Breast epithelium (tissue), 4 donors: ENCODE results near the gene FRMD4A. TPM values are rescaled to one million over a fixed set of nuclear protein-coding genes. Genes with fewer than 3 reads are reported as not detected.
"Not testable (repeated sequence)": the region's sequence is repeated elsewhere in the genome, so short reads cannot be mapped to it uniquely, and the experiment has no call there.

ENCODE experiments used
- DNase-seq, 2 donors: peaks; one replicate each; pipeline ENCODE4 v3.0.0-alpha.2; 2019; ENCODE audit warnings: low spot score in 2 of 2
- H3K27ac ChIP-seq, 2 donors: fragments of 200-600 bp; sonication (generic) in 1 of 2; one replicate each; pipeline ENCODE4 v1.5.1; 2016 to 2019; ENCODE audit warnings: mild to moderate bottlenecking in 1 of 2
- H3K27me3 ChIP-seq, 2 donors: fragments of 200-600 bp; sonication (generic) in 1 of 2; one replicate each; pipeline versions ENCODE4 v1.5.1 to v1.6.0; 2017 to 2019; ENCODE audit warnings: control low read depth in 1 of 2, mild to moderate bottlenecking in 1 of 2
- H3K36me3 ChIP-seq: fragments of 200-600 bp; one replicate; pipeline ENCODE4 v1.5.1; 2019
- H3K4me1 ChIP-seq, 2 donors: fragments of 200-600 bp; sonication (generic); one replicate each; pipeline ENCODE4 v1.5.1; 2016 to 2019; ENCODE audit warnings: control low read depth in 1 of 2
- H3K4me3 ChIP-seq, 3 donors: fragments of 200-600 bp; sonication (generic); 1 replicate in 2 of 3; 2 replicates in 1 of 3; pipeline ENCODE4 v1.5.1; 2016 to 2019; ENCODE audit warnings: mild to moderate bottlenecking in 3 of 3, moderate library complexity in 2 of 3
- H3K9me3 ChIP-seq, 2 donors: fragments of 200-600 bp; sonication (generic) in 1 of 2; one replicate each; pipeline ENCODE4 v1.5.1; 2016 to 2019; ENCODE audit warnings: control low read depth in 1 of 2
- CTCF ChIP-seq, 3 donors: fragments of 450-650 bp; IDR thresholded peaks; one replicate each; pipeline ENCODE4 v1.5.1; 2016 to 2017; ENCODE audit warnings: antibody characterized with exemption in 3 of 3, mild to moderate bottlenecking in 3 of 3, moderate library complexity in 3 of 3
- POLR2A ChIP-seq: fragments of 450-650 bp; IDR thresholded peaks from one replicate; pipeline ENCODE4 v1.6.1; 2016; ENCODE audit warnings: antibody characterized with exemption, mild to moderate bottlenecking, moderate library complexity
- POLR2AphosphoS5 ChIP-seq, 3 donors: sonication (generic); formaldehyde crosslinking; IDR thresholded peaks; one replicate each; pipeline ENCODE4 v1.6.1; 2017; ENCODE audit warnings: antibody characterized with exemption in 3 of 3
- intact Hi-C: fragments of 100-400 bp; cut with DNase I; formaldehyde crosslinking; loops from one replicate; pipeline ENCODE4 v1.15.1; 2023; ENCODE audit warnings: low total_unique reads
- total RNA-seq, 3 donors: library from RNA; depleted of rRNA; stranded (reverse); fragments of >200 nt; gene quantifications; one replicate each; pipeline ENCODE4 v1.1.0, GENCODE V29; 2016

Gene FRMD4A
- total RNA-seq, 3 donors from 2014 or later, result 27.5 to 107 (median 34.4) TPM

- no peak for DNase-seq
These were observed 94.4 kb downstream of the FRMD4A start for GRCh38 chr10:14236341-14236740.

GRCh38 chr10:14235566-14236195, 95.0 kb downstream of the FRMD4A start:
- no peaks in the 10 kb centered on the region for H3K4me1 ChIP-seq
- no peak for TF ChIP-seq POLR2A
- no peak for TF ChIP-seq CTCF (IDR thresholded peaks at IDR 0.05)
- TF ChIP-seq POLR2AphosphoS5 (IDR thresholded peaks at IDR 0.05), result no peak
- DNase-seq, result no peak
- no peaks in the 10 kb centered on the region for H3K9me3 ChIP-seq
- no peaks in the 10 kb centered on the region for H3K36me3 ChIP-seq
- no peaks in the 10 kb centered on the region for H3K27me3 ChIP-seq
- intact Hi-C loops, result no loop called here
- H3K27ac ChIP-seq, result no peak overlapping the region
- H3K4me3 ChIP-seq, result no peak overlapping the region

More at GRCh38 chr10:14236341-14236740, 94.4 kb downstream of the FRMD4A start:
- no peaks in the 10 kb centered on the region for H3K9me3 ChIP-seq
- H3K4me3 ChIP-seq, result no peak overlapping the region
- intact Hi-C loops, result no loop called here
- no peak for TF ChIP-seq POLR2AphosphoS5 (IDR thresholded peaks at IDR 0.05)
- TF ChIP-seq POLR2A, result no peak
- no peak for TF ChIP-seq CTCF (IDR thresholded peaks at IDR 0.05)
- no peaks in the 10 kb centered on the region for H3K36me3 ChIP-seq
- no peaks in the 10 kb centered on the region for H3K27me3 ChIP-seq
- H3K4me1 ChIP-seq, result no peaks in the 10 kb centered on the region
- H3K27ac ChIP-seq, result no peak overlapping the region

DNA sequence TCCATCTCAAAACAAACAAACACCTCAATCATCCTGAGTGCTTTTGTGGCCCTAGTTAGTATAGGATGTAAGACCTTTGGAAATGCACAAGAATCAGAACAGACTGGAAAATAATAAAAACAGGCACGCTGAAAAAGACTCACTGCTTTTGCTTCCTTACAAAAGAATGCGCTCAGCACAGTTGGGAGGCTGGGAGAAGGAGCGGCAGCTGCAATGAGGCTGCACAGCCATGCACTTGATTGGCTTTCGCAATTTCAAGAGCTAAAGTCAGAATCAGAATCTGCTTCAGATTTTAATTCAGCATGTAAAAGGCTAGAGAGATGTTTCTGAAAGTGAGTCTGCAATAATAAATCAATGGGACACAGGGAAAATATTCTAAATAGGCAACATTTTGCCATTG, 97.2 kb downstream of the FRMD4A start:
- no peak overlapping the region for H3K27ac ChIP-seq
- TF ChIP-seq CTCF (IDR thresholded peaks at IDR 0.05) (no peak), POLR2AphosphoS5 (IDR thresholded peaks at IDR 0.05) (no peak), POLR2A (no peak)
- intact Hi-C loops, result no loop called here
- no peaks in the 10 kb centered on the region for H3K4me1 ChIP-seq
- no peaks in the 10 kb centered on the region for H3K9me3 ChIP-seq
- no peak for DNase-seq
- H3K36me3 ChIP-seq, result no peaks in the 10 kb centered on the region
- no peaks in the 10 kb centered on the region for H3K27me3 ChIP-seq
- no peak overlapping the region for H3K4me3 ChIP-seq

DNA sequence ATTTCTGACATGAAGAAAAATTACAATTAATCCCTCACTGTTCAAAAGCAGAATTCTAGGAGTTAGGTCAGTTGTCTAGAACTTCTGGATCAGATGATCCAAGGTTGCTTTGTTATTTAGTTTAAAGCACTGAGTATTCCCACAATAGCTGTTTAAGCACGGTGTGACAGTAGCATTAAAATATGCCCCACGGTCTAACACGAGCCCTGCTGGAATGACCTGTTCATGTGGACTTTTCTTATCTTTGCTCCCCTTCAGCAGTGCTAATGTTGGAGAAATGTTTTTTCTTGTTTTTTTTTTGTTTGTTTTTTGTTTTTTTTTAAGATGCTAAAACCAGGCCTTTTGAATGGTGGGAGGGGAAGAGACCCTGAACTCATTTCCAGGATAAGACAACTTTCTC, 101.9 kb downstream of the FRMD4A start:
- H3K4me1 ChIP-seq, result not testable (repeated sequence)

DNA sequence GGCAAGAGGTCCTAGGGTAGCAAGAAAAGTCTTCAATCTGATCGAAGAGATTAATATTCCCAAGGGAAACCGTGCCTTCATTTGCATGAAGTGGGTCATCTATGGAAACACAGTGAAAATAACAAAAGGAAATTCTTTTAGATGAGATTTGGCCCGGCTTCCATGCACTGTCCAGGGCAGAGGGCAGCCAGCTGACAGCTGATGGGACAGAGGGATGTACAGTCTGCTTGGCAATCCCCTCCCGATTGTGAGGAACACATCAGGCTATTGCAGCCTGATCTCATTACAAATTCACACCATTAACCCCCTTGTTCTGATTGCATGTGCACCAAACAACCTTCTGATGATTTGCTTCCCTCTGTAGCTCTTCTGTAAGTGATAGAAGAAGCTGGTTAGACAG, 105.3 kb downstream of the FRMD4A start:
- TF ChIP-seq POLR2A (no peak), POLR2AphosphoS5 (IDR thresholded peaks at IDR 0.05) (no peak), CTCF (IDR thresholded peaks at IDR 0.05) (no peak)
- no peaks in the 10 kb centered on the region for H3K27me3 ChIP-seq
- H3K36me3 ChIP-seq, result no peaks in the 10 kb centered on the region
- H3K9me3 ChIP-seq, result no peaks in the 10 kb centered on the region
- H3K27ac ChIP-seq, result no peak overlapping the region
- no peak overlapping the region for H3K4me3 ChIP-seq
- intact Hi-C loops, result no loop called here
- DNase-seq, result no peak
- H3K4me1 ChIP-seq, result no peaks in the 10 kb centered on the region

More for the DNA sequence above, 101.9 kb downstream of the FRMD4A start:
- H3K4me3 ChIP-seq, DNase-seq, H3K27ac ChIP-seq, H3K27me3 ChIP-seq, H3K9me3 ChIP-seq, intact Hi-C loops, H3K36me3 ChIP-seq: not testable (repeated sequence)

GRCh38 chr10:14220026-14220425, 110.7 kb downstream of the FRMD4A start:
- Histone ChIP-seq H3K4me1 (no peaks in the 10 kb centered on the region), H3K4me3 (no peak overlapping the region), H3K36me3 (no peaks in the 10 kb centered on the region), H3K9me3 (no peaks in the 10 kb centered on the region), H3K27ac (no peak overlapping the region), H3K27me3 (no peaks in the 10 kb centered on the region)
- no peak for DNase-seq
- TF ChIP-seq CTCF (IDR thresholded peaks at IDR 0.05) (no peak), POLR2AphosphoS5 (IDR thresholded peaks at IDR 0.05) (no peak), POLR2A (no peak)
- intact Hi-C loops, result no loop called here
